Psoas muscle (tissue), 8 donors: ENCODE measurements around the gene CNKSR3. TPM values are rescaled to one million over a fixed set of nuclear protein-coding genes. Genes with fewer than 3 reads are reported as not detected.

Source experiments
- ATAC-seq, 4 donors: fragments of 200-7000 bp; cut with Tn5 transposase; one replicate each; pipeline ENCODE4 v1.9.1; 2020; ENCODE audit warnings: moderate library complexity in 3 of 4, mild to moderate bottlenecking in 2 of 4
- DNase-seq, 2 donors: peaks; one replicate each; pipeline ENCODE4 v3.0.0-alpha.2; 2020
- H3K27ac ChIP-seq: fragments of 200-600 bp; one replicate; pipeline ENCODE4 v1.8.0; 2022
- H3K27me3 ChIP-seq, 3 donors: fragments of 200-600 bp in 1 of 3; one replicate each; pipeline versions ENCODE4 v1.6.1 to v1.8.0; 2013 to 2022; ENCODE audit warnings: low read length in 2 of 3, mild to moderate bottlenecking in 2 of 3, moderate library complexity in 1 of 3; ENCODE audit not compliant: insufficient read depth in 3 of 3
- H3K36me3 ChIP-seq, 2 donors: fragments of 200-600 bp in 1 of 2; one replicate each; pipeline versions ENCODE4 v1.6.1 to v1.8.0; 2013 to 2022; ENCODE audit warnings: low read depth in 1 of 2, mild to moderate bottlenecking in 1 of 2, moderate library complexity in 1 of 2; ENCODE audit not compliant: insufficient read depth in 1 of 2
- H3K4me1 ChIP-seq: fragments of 200-600 bp; one replicate; pipeline ENCODE4 v1.8.0; 2022
- H3K4me3 ChIP-seq: fragments of 200-600 bp; one replicate; pipeline ENCODE4 v1.8.0; 2022; ENCODE audit warnings: mild to moderate bottlenecking
- H3K9me3 ChIP-seq: fragments of 200-600 bp; one replicate; pipeline ENCODE4 v1.8.0; 2022
- CTCF ChIP-seq: fragments of 200-600 bp; IDR thresholded peaks from one replicate; pipeline ENCODE4 v1.8.0; 2022; ENCODE audit warnings: antibody characterized with exemption
- WGBS, 3 donors: extraction: QIAGEN DNeasy Blood & Tissue Kit; methylation state at CpG; one replicate each; pipeline versions ENCODE4 v1.1.6 to v1.1.7; 2013; 5-methylcytosine and 5-hydroxymethylcytosine counted together
- intact Hi-C, 2 donors: fragments of 100-400 bp; cut with DNase I; formaldehyde crosslinking; loops; one replicate each; pipeline versions ENCODE4 v1.11.0 to v1.14.2; 2022
- polyA plus RNA-seq, 3 donors: library from polyadenylated mRNA; stranded (reverse); fragments of 200-250 nt; gene quantifications; one replicate each; pipeline ENCODE4 v1.2.3, GENCODE V29; 2013
- total RNA-seq, 4 donors: library from RNA; stranded (reverse); fragmentation: NEBNext Ultra II Directional in 2 of 4; extraction: Animal tissue kit (Norgen Biotek cat#: 25700) in 2 of 4; gene quantifications; one replicate each; pipeline versions ENCODE4 v1.2.1 to v1.2.4, GENCODE V29; 2021 to 2023
- donor health status: healthy with polysubstance abuse.
- donor health status: DM: no; HTN: no; CAD: no; lungs with moderate emphysema.
- donor health status: Bipolar disorder and iron deficiency.
- donor health status: healthy.
- donor health status: DM: yes; HTN: yes; CAD: no.
- donor health status: DM: no; HTN: no; CAD: no.
- donor health status: DM: no; HTN: no; CAD: no.
- donor health status: DM: yes; HTN: yes; CAD: no.

Gene CNKSR3
- total and polyA plus RNA-seq, 7 donors = 0.90 to 4.7 (median 2.3) TPM

- no peaks in the 10 kb centered on the region for H3K27me3 ChIP-seq
- no peak for TF ChIP-seq CTCF
- H3K27ac ChIP-seq = no peak overlapping the region
- H3K4me1 ChIP-seq = peaks cover 6% of the 10 kb centered on the region
- no peak overlapping the region for H3K4me3 ChIP-seq
- DNase-seq (no peak), ATAC-seq (no peak)
- no peaks in the 10 kb centered on the region for H3K36me3 ChIP-seq
- 85 to 91% (median 85%) methylated on average over 4 of the region's 4 CpGs for WGBS, 3 donors
- no peaks in the 10 kb centered on the region for H3K9me3 ChIP-seq
- intact Hi-C loops = no loop called here
Observed at GRCh38 chr6:154501578-154501868, 9.0 kb downstream of the CNKSR3 start.

GRCh38 chr6:154500769-154501577 lies 9.5 kb downstream of the CNKSR3 start:
- Histone ChIP-seq H3K36me3 (no peaks in the 10 kb centered on the region), H3K4me1 (peaks cover 6% of the 10 kb centered on the region), H3K9me3 (no peaks in the 10 kb centered on the region), H3K27me3 (no peaks in the 10 kb centered on the region), H3K4me3 (no peak overlapping the region), H3K27ac (no peak overlapping the region)
- intact Hi-C loops = no loop called here
- no peak for TF ChIP-seq CTCF
- 74 to 79% (median 76%) methylated on average over 9 of the region's 9 CpGs for WGBS, 3 donors
- ATAC-seq (no peak), DNase-seq (no peak)

- Histone ChIP-seq H3K36me3 (no peaks in the 10 kb centered on the region), H3K27ac (no peak overlapping the region), H3K4me3 (no peak overlapping the region), H3K4me1 (peaks cover 6% of the 10 kb centered on the region), H3K27me3 (no peaks in the 10 kb centered on the region), H3K9me3 (no peaks in the 10 kb centered on the region)
- intact Hi-C loops = no loop called here
- ATAC-seq = peak in 2 of 4 donors; percentile 48 to 62
- DNase-seq = no peak
- WGBS, 3 donors = 37 to 56% (median 54%) methylated on average over 4 of the region's 4 CpGs
- TF ChIP-seq CTCF = no peak
Observed at GRCh38 chr6:154499855-154500589, 10.5 kb downstream of the CNKSR3 start.

GRCh38 chr6:154498340-154498934 lies 12.0 kb downstream of the CNKSR3 start:
- no peaks in the 10 kb centered on the region for H3K27me3 ChIP-seq

More at GRCh38 chr6:154498340-154498934, 12.0 kb downstream of the CNKSR3 start:
- no peak overlapping the region for H3K4me3 ChIP-seq
- H3K9me3 ChIP-seq = no peaks in the 10 kb centered on the region
- no peaks in the 10 kb centered on the region for H3K36me3 ChIP-seq
- 77 to 89% (median 87%) methylated on average over 6 of the region's 6 CpGs for WGBS, 3 donors
- peaks cover 9% of the 10 kb centered on the region for H3K4me1 ChIP-seq
- no peak overlapping the region for H3K27ac ChIP-seq
- no peak for DNase-seq
- intact Hi-C loops = no loop called here
- TF ChIP-seq CTCF = no peak
- ATAC-seq = no peak
